Activated CD8-positive, alpha-beta memory T cell treated with anti-CD3 and anti-CD28 coated beads, Interleukin-2, amount 10 ng/mL, durations not matched to agents 7 days and 5 days (primary cell): ENCODE data around the gene POLR1A. TPM values are rescaled to one million over a fixed set of nuclear protein-coding genes. Genes with fewer than 3 reads are reported as not detected.
"Not testable (repeated sequence)": the region's sequence is repeated elsewhere in the genome, so short reads cannot be mapped to it uniquely, and the experiment has no call there.

Source experiments
- ATAC-seq: fragments of 150-1000 bp; cut with Tn5 transposase; one replicate; pipeline ENCODE4 v1.10.0; 2021; ENCODE audit warnings: moderate library complexity
- CTCF ChIA-PET: fragments of 350-600 bp; sonication (Branson Sonifier 250); formaldehyde crosslinking; loops from one replicate; lab custom pipeline; 2021; ENCODE audit warnings: antibody characterized with exemption; lab: Charles Lee
- DNase-seq: peaks from one replicate; pipeline ENCODE4 v3.0.0-alpha.2; 2020
- H3K27ac Mint-ChIP-seq: one replicate; pipeline ENCODE4 v1.8.0; 2021; ENCODE audit warnings: mild to moderate bottlenecking, mixed read lengths
- H3K27me3 Mint-ChIP-seq: one replicate; pipeline ENCODE4 v1.8.0; 2021; ENCODE audit warnings: mixed read lengths
- H3K36me3 Mint-ChIP-seq: one replicate; pipeline ENCODE4 v1.8.0; 2021; ENCODE audit warnings: mild to moderate bottlenecking, mixed read lengths
- H3K4me1 Mint-ChIP-seq: one replicate; pipeline ENCODE4 v1.8.0; 2021; ENCODE audit warnings: mixed read lengths
- H3K4me3 Mint-ChIP-seq: one replicate; pipeline ENCODE4 v1.8.0; 2021; ENCODE audit warnings: mild to moderate bottlenecking, moderate library complexity, mixed read lengths
- H3K9me3 Mint-ChIP-seq: one replicate; pipeline ENCODE4 v1.8.0; 2022; ENCODE audit warnings: low read depth, mixed read lengths
- total RNA-seq, 2 experiments: library from RNA; stranded (reverse); gene quantifications; one replicate each; pipeline ENCODE4 v1.2.3, GENCODE V29; 2021

Gene POLR1A
- total RNA-seq, 2 experiments from 2014 or later, result 38.2 to 51.2 TPM

DNA sequence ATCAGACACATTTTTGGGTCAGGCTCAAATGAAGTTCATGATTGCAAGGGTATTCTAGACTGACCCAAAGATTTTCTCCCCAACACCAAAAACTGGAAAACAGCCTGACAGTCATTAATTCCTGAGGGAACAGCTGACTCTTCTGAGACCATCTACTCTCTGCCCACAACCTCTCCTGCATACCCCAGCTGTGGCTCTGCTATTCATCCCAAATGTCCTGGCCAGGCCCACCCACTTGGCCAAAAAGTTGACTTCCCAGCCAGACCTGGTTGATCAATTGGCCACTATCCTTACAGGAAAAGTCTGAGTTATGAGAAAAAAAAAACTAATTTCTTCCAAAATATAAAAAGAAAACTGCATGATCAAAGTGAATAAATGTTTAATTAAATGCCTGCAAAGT is 113.1 kb downstream of the POLR1A start:
- Mint-ChIP-seq H3K4me1 (peaks cover 61% of the 10 kb centered on the region), H3K9me3 (peaks cover 2% of the 10 kb centered on the region), H3K27ac (peak overlapping the region; percentile 65), H3K27me3 (no peaks in the 10 kb centered on the region), H3K36me3 (peaks cover 9% of the 10 kb centered on the region), H3K4me3 (no peak overlapping the region)
- ATAC-seq (no peak), DNase-seq (no peak)
- CTCF ChIA-PET, result interaction anchor here (0.6 to 4.8 kb wide), 5 partner anchors 12 to 358 kb away, joined by 3 to 39 read pairs (median 4); partner anchors contain the start of gene ST3GAL5

- not testable (repeated sequence) for ATAC-seq, H3K27me3 Mint-ChIP-seq, DNase-seq, H3K27ac Mint-ChIP-seq, H3K4me3 Mint-ChIP-seq, H3K9me3 Mint-ChIP-seq, H3K36me3 Mint-ChIP-seq
- CTCF ChIA-PET, result interaction anchor here (0.6 to 4.8 kb wide), 4 partner anchors 12 to 357 kb away, joined by 3 to 27 read pairs (median 4); partner anchors contain the start of gene ST3GAL5
- H3K4me1 Mint-ChIP-seq, result peaks cover 56% of the 10 kb centered on the region
These were observed 113.6 kb downstream of the POLR1A start for GRCh38 chr2:85992053-85992452.

GRCh38 chr2:85990084-85990483 is 115.6 kb downstream of the POLR1A start:
- Mint-ChIP-seq H3K4me1 (peaks cover 37% of the 10 kb centered on the region), H3K4me3 (no peak overlapping the region), H3K27me3 (no peaks in the 10 kb centered on the region), H3K9me3 (peaks cover 2% of the 10 kb centered on the region), H3K36me3 (peaks cover 4% of the 10 kb centered on the region), H3K27ac (peak overlapping the region; percentile 8)
- no peak for DNase-seq
- CTCF ChIA-PET, result interaction anchor here (1.0 to 2.1 kb wide), 2 partner anchors 101 to 162 kb away, joined by 3 to 6 read pairs; partner anchors contain the start of gene ST3GAL5
- ATAC-seq, result no peak

DNA sequence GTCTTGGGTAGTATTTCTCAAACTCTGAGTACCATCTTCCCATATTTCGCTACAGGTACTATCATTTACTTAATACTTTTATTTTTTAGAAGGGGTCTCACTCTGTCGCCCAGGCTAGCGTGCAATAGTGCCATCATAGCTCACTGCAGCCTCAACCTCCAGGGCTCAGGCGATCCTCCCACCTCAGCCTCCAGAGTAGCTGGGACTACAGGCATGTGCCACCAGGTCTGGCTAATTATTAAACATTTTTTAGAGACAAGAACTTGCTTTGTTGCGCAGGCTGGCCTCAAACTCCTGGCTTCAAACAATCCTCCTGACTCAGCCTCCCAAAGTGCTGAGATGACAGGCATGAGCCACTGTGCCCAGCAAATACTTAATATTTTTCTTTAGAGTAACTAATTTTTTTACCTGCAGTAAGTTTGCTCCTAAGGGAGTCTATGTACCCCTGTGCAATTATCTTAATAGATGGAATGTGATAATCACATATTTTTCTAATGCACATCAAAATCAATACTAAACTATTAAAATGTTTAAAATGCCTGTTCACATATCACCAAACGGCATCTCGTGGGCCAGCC is 116.3 kb downstream of the POLR1A start:
- Mint-ChIP-seq H3K27ac (no peak overlapping the region), H3K4me3 (no peak overlapping the region), H3K9me3 (peaks cover 2% of the 10 kb centered on the region), H3K4me1 (peaks cover 30% of the 10 kb centered on the region), H3K27me3 (no peaks in the 10 kb centered on the region), H3K36me3 (peaks cover 4% of the 10 kb centered on the region)
- ATAC-seq, result no peak
- DNase-seq, result no peak
- CTCF ChIA-PET, result interaction anchor here (2.1 kb wide), 1 partner anchor 100 kb away, joined by 6 read pairs; the partner anchor contains the start of gene ST3GAL5

- H3K9me3 Mint-ChIP-seq, result peaks cover 2% of the 10 kb centered on the region
- H3K4me3 Mint-ChIP-seq, result no peak overlapping the region
- peaks cover 25% of the 10 kb centered on the region for H3K4me1 Mint-ChIP-seq
- H3K27me3 Mint-ChIP-seq, result no peaks in the 10 kb centered on the region
- no peak for ATAC-seq
- H3K27ac Mint-ChIP-seq, result no peak overlapping the region
- CTCF ChIA-PET, result interaction anchor here (2.1 kb wide), 1 partner anchor 100 kb away, joined by 6 read pairs; the partner anchor contains the start of gene ST3GAL5
- peaks cover 4% of the 10 kb centered on the region for H3K36me3 Mint-ChIP-seq
- no peak for DNase-seq
These were observed 116.8 kb downstream of the POLR1A start for GRCh38 chr2:85988914-85989270.

DNA sequence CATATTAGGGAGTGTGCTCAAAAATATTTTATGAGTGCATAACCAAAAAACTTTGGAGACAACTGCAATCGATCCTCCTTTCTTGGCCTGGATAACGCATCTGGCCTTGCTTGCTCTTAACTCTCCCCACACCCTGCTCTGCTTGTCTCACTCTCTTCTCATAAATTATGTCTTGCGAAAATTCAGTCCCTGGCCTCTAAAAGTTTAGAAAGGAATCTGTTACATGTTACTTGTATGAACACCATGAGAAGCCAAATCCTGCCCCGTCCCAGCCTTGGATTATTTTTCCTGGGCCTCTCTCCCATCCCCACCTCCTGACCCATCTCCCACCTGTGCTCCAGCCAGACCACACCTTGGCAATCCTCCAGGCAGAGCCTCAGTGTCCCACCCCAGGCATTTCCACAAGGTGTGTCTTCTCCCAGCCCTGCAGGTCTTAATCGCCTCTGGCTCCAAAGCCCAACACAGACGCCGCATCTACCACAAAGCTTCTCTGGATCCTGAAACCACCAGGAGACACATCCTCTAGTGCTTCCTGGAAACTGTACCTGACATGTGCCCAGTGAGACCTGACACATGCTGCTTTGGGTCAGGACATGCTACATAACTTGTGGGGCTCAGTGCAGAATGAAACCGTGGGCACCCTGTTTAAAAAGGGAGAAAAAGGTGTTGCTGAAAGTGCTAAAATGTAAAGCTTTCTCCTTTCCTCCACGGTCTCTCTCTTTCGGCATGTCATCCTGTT is 117.3 kb downstream of the POLR1A start:
- no peaks in the 10 kb centered on the region for H3K27me3 Mint-ChIP-seq
- peaks cover 4% of the 10 kb centered on the region for H3K36me3 Mint-ChIP-seq
- ATAC-seq (no peak), DNase-seq (no peak)
- peaks cover 2% of the 10 kb centered on the region for H3K9me3 Mint-ChIP-seq
- CTCF ChIA-PET, result no interaction called here
- peaks cover 19% of the 10 kb centered on the region for H3K4me1 Mint-ChIP-seq
- no peak overlapping the region for H3K4me3 Mint-ChIP-seq
- H3K27ac Mint-ChIP-seq, result no peak overlapping the region

- peaks cover 13% of the 10 kb centered on the region for H3K4me1 Mint-ChIP-seq
- DNase-seq (no peak), ATAC-seq (no peak)
- H3K9me3 Mint-ChIP-seq, result peaks cover 2% of the 10 kb centered on the region
- CTCF ChIA-PET, result no interaction called here
- H3K36me3 Mint-ChIP-seq, result peaks cover 2% of the 10 kb centered on the region
- H3K27me3 Mint-ChIP-seq, result peaks cover 2% of the 10 kb centered on the region
- no peak overlapping the region for H3K4me3 Mint-ChIP-seq
- H3K27ac Mint-ChIP-seq, result peak overlapping the region; percentile 16
These were observed 118.2 kb downstream of the POLR1A start for GRCh38 chr2:85987266-85988174.

GRCh38 chr2:85986121-85986520 is 119.6 kb downstream of the POLR1A start:
- no peak overlapping the region for H3K4me3 Mint-ChIP-seq

GRCh38 chr2:85984788-85985187 is 120.9 kb downstream of the POLR1A start:
- H3K27me3 Mint-ChIP-seq, result peaks cover 5% of the 10 kb centered on the region
- no peaks in the 10 kb centered on the region for H3K9me3 Mint-ChIP-seq
- no peak overlapping the region for H3K27ac Mint-ChIP-seq
- peaks cover 6% of the 10 kb centered on the region for H3K4me1 Mint-ChIP-seq
- H3K4me3 Mint-ChIP-seq, result no peak overlapping the region
- DNase-seq (no peak), ATAC-seq (no peak)
- peaks cover 2% of the 10 kb centered on the region for H3K36me3 Mint-ChIP-seq
- CTCF ChIA-PET, result interaction anchor here (0.9 to 1.2 kb wide), 2 partner anchors 9 to 171 kb away, joined by 3 to 4 read pairs; no protein-coding TSS in a partner anchor

More at GRCh38 chr2:85986121-85986520, 119.6 kb downstream of the POLR1A start:
- H3K4me1 Mint-ChIP-seq, result peaks cover 8% of the 10 kb centered on the region
- H3K27ac Mint-ChIP-seq, result no peak overlapping the region
- CTCF ChIA-PET, result no interaction called here
- H3K9me3 Mint-ChIP-seq, result no peaks in the 10 kb centered on the region
- peaks cover 2% of the 10 kb centered on the region for H3K36me3 Mint-ChIP-seq
- H3K27me3 Mint-ChIP-seq, result peaks cover 2% of the 10 kb centered on the region
- ATAC-seq, result no peak
- DNase-seq, result no peak

DNA sequence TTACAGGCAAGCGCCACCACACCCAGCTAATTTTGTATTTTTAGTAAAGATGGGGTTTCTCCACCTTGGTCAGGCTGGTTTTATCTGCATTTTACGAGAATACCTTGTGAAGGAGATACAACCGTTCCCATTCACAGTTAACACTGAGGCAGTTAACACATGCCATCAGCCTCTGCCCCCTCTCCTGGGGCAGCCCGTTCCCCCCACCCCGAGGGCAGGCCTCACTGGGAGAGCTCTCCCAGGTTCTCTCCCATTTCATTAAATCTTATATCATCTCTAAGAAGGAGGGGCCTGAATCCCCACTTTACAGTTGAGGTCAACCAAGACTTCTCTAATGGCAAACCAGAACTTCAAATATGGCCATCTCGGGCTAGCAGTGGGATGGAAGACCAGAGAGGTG is 121.9 kb downstream of the POLR1A start:
- Mint-ChIP-seq H3K4me1 (peaks cover under 1% of the 10 kb centered on the region), H3K27me3 (peaks cover 9% of the 10 kb centered on the region), H3K36me3 (peaks cover 2% of the 10 kb centered on the region), H3K9me3 (no peaks in the 10 kb centered on the region), H3K27ac (no peak overlapping the region), H3K4me3 (no peak overlapping the region)
- no peak for ATAC-seq
- DNase-seq, result no peak
- CTCF ChIA-PET, result interaction anchor here (1.2 kb wide), 1 partner anchor 170 kb away, joined by 3 read pairs; no protein-coding TSS in a partner anchor

DNA sequence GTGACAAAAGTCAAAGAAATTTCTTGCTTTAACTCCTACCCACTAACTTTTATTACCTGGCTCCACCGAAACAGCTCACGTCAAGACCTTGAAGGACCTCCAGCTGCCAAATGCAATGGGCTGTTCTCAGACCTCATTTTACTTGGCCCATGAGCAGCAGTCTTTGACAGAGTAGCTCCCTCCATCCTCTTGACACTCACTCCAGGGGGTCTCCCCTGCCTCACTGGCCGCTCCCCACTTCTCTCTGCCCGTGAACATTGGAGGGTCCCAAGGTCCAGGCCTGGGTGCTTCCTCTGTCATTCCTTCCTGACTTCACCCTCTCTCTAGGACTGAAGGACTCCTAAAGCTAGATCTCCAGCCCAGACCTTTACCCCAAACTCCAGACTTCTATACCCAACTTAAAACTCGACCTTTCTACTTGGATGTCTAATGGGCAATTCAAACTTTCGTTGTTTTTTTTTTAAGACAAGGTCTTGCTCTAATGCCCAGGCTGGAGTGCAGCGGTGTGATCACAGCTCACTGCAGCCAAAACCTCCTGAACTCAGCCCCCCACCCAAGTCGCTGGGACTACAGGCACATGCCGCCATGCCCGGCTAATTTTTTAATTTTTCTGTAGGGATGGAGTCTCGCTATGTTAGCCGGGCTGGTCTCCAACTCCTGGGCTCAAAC is 124.0 kb downstream of the POLR1A start:
- CTCF ChIA-PET, result interaction anchor here (1.4 kb wide), 1 partner anchor 30 kb away, joined by 3 read pairs; no protein-coding TSS in a partner anchor
- ATAC-seq, result no peak

More for the DNA sequence above, 124.0 kb downstream of the POLR1A start:
- no peaks in the 10 kb centered on the region for H3K4me1 Mint-ChIP-seq
- no peak overlapping the region for H3K27ac Mint-ChIP-seq
- H3K36me3 Mint-ChIP-seq, result peaks cover 2% of the 10 kb centered on the region
- H3K4me3 Mint-ChIP-seq, result no peak overlapping the region
- H3K9me3 Mint-ChIP-seq, result no peaks in the 10 kb centered on the region
- H3K27me3 Mint-ChIP-seq, result peaks cover 9% of the 10 kb centered on the region
- no peak for DNase-seq
